H9 (cell line): ENCODE measurements around the gene ZNF664. TPM values are rescaled to one million over a fixed set of nuclear protein-coding genes. Genes with fewer than 3 reads are reported as not detected.

ENCODE experiments used
- DNase-seq: peaks from one replicate; pipeline ENCODE4 v3.0.0-alpha.2; 2017
- H2AFZ ChIP-seq: one replicate; pipeline ENCODE4 v1.6.1; 2013; ENCODE audit warnings: mild to moderate bottlenecking, low read length, control low read depth, moderate library complexity
- H2AK5ac ChIP-seq: 2 replicates; pipeline ENCODE4 v1.6.1; 2013; ENCODE audit warnings: low read length, control low read depth, mixed read lengths; ENCODE audit not compliant: insufficient read length
- H2BK120ac ChIP-seq: one replicate; pipeline ENCODE4 v1.6.1; 2013; ENCODE audit warnings: low read depth, mild to moderate bottlenecking, low read length, control low read depth, inconsistent platforms; ENCODE audit not compliant: poor library complexity, severe bottlenecking
- H2BK12ac ChIP-seq: 2 replicates; pipeline ENCODE4 v1.6.1; 2013; ENCODE audit warnings: low read length, control low read depth, mixed read lengths, low read depth; ENCODE audit not compliant: insufficient read length
- H2BK15ac ChIP-seq: 2 replicates; pipeline ENCODE4 v1.6.1; 2013; ENCODE audit warnings: low read depth, low read length, control low read depth
- H2BK20ac ChIP-seq: one replicate; pipeline ENCODE4 v1.6.1; 2013; ENCODE audit warnings: low read depth, mild to moderate bottlenecking, low read length, control low read depth, inconsistent platforms; ENCODE audit not compliant: poor library complexity, severe bottlenecking
- H2BK5ac ChIP-seq: 2 replicates; pipeline ENCODE4 v1.6.1; 2013; ENCODE audit warnings: low read length, control low read depth, mixed read lengths; ENCODE audit not compliant: insufficient read length
- H3K14ac ChIP-seq: 2 replicates; pipeline ENCODE4 v1.6.1; 2013; ENCODE audit warnings: low read length, control low read depth; ENCODE audit not compliant: insufficient read depth
- H3K18ac ChIP-seq: 2 replicates; pipeline ENCODE4 v1.6.1; 2013; ENCODE audit warnings: low read depth, mild to moderate bottlenecking, mixed read lengths, low read length, control low read depth; ENCODE audit not compliant: insufficient read length
- H3K23ac ChIP-seq: 2 replicates; pipeline ENCODE4 v1.6.1; 2013; ENCODE audit warnings: low read length, control low read depth, mixed read lengths, low read depth; ENCODE audit not compliant: insufficient read length
- H3K23me2 ChIP-seq: 2 replicates; pipeline ENCODE4 v1.6.1; 2013; ENCODE audit warnings: low read depth, mild to moderate bottlenecking, mixed read lengths, low read length, control low read depth; ENCODE audit not compliant: insufficient read length, poor library complexity, severe bottlenecking
- H3K27ac ChIP-seq: 2 replicates; pipeline ENCODE4 v1.5.1; 2013; ENCODE audit warnings: low read length, control low read depth, mixed read lengths, low read depth; ENCODE audit not compliant: insufficient read length
- H3K27me3 ChIP-seq: 2 replicates; pipeline ENCODE4 v1.6.1; 2013; ENCODE audit warnings: low read length, control low read depth, inconsistent platforms; ENCODE audit not compliant: insufficient read depth
- H3K4ac ChIP-seq: 2 replicates; pipeline ENCODE4 v1.6.1; 2013; ENCODE audit warnings: low read depth, mild to moderate bottlenecking, control low read depth, inconsistent platforms, low read length, moderate library complexity
- H3K4me1 ChIP-seq: 2 replicates; pipeline ENCODE4 v1.6.1; 2013; ENCODE audit warnings: low read length, control low read depth, inconsistent platforms; ENCODE audit not compliant: insufficient read depth
- H3K4me2 ChIP-seq: 2 replicates; pipeline ENCODE4 v1.6.1; 2013; ENCODE audit warnings: low read length, control low read depth, mixed read lengths; ENCODE audit not compliant: insufficient read length, insufficient read depth
- H3K56ac ChIP-seq: 2 replicates; pipeline ENCODE4 v1.6.1; 2013; ENCODE audit warnings: low read depth, mild to moderate bottlenecking, mixed read lengths, low read length, control low read depth; ENCODE audit not compliant: insufficient read length
- H3K79me1 ChIP-seq: 2 replicates; pipeline ENCODE4 v1.6.1; 2013; ENCODE audit warnings: low read depth, mild to moderate bottlenecking, moderate library complexity, low read length, control low read depth, inconsistent platforms; ENCODE audit not compliant: insufficient read depth, poor library complexity, severe bottlenecking
- H3K79me2 ChIP-seq: 2 replicates; pipeline ENCODE4 v1.6.1; 2013; ENCODE audit warnings: low read length, control low read depth, inconsistent platforms; ENCODE audit not compliant: insufficient read depth
- H3K9ac ChIP-seq: 2 replicates; pipeline ENCODE4 v1.6.1; 2013; ENCODE audit warnings: low read length, control low read depth, mixed read lengths; ENCODE audit not compliant: insufficient read length; ENCODE audit errors: extremely low read depth
- H3K9me3 ChIP-seq: one replicate; pipeline ENCODE4 v1.6.1; 2013; ENCODE audit warnings: low read depth, low read length, inconsistent platforms; ENCODE audit not compliant: control insufficient read depth
- H3T11ph ChIP-seq: one replicate; pipeline ENCODE4 v1.6.1; 2013; ENCODE audit warnings: mild to moderate bottlenecking, low read length, control low read depth, inconsistent platforms
- H4K20me1 ChIP-seq: one replicate; pipeline ENCODE4 v1.6.1; 2013; ENCODE audit not compliant: control insufficient read depth, insufficient read length, insufficient read depth
- H4K5ac ChIP-seq: 2 replicates; pipeline ENCODE4 v1.6.1; 2013; ENCODE audit warnings: low read depth, mild to moderate bottlenecking, mixed read lengths, low read length, control low read depth; ENCODE audit not compliant: insufficient read length
- H4K8ac ChIP-seq: replicated peaks from 2 replicates; pipeline ENCODE4 v1.6.1; 2013; ENCODE audit warnings: low read length, control low read depth, mixed read lengths, low read depth; ENCODE audit not compliant: insufficient read length
- H4K91ac ChIP-seq: 2 replicates; pipeline ENCODE4 v1.6.1; 2013; ENCODE audit warnings: low read depth, mild to moderate bottlenecking, moderate library complexity, mixed read lengths, low read length, control low read depth; ENCODE audit not compliant: insufficient read length
- H3K27ac Mint-ChIP-seq, 3 experiments: 2 replicates in 2 of 3; 3 replicates in 1 of 3; pipeline ENCODE4 v1.8.0; 2020 to 2021; ENCODE audit warnings: mixed read lengths in 3 of 3, mild to moderate bottlenecking in 1 of 3, moderate library complexity in 1 of 3
- H3K27me3 Mint-ChIP-seq: 2 replicates; pipeline ENCODE4 v1.8.0; 2021; ENCODE audit warnings: low read depth, mild to moderate bottlenecking, moderate library complexity, mixed read lengths
- H3K36me3 Mint-ChIP-seq, 3 experiments: 2 replicates in 2 of 3; 3 replicates in 1 of 3; pipeline ENCODE4 v1.8.0; 2020 to 2021; ENCODE audit warnings: low read depth in 3 of 3, mixed read lengths in 3 of 3; ENCODE audit not compliant: insufficient read depth in 1 of 3
- H3K4me1 Mint-ChIP-seq, 2 experiments: 2 replicates each; pipeline ENCODE4 v1.8.0; 2020; ENCODE audit warnings: mixed read lengths in 2 of 2
- H3K4me3 Mint-ChIP-seq, 2 experiments: 2 replicates in 1 of 2; 3 replicates in 1 of 2; pipeline ENCODE4 v1.8.0; 2020 to 2021; ENCODE audit warnings: mild to moderate bottlenecking in 2 of 2, mixed read lengths in 2 of 2, moderate library complexity in 1 of 2
- H3K9me3 Mint-ChIP-seq, 2 experiments: 2 replicates in 1 of 2; 3 replicates in 1 of 2; pipeline ENCODE4 v1.8.0; 2020; ENCODE audit warnings: mild to moderate bottlenecking in 2 of 2, mixed read lengths in 2 of 2, moderate library complexity in 1 of 2
- WGBS: extraction: QIAGEN DNeasy Blood & Tissue Kit; methylation state at CpG from one replicate; pipeline ENCODE4 v1.1.7; 2013; ENCODE audit warnings: missing lambda C conversion rate, low lambda C conversion rate, mixed read lengths; ENCODE audit not compliant: insufficient read length; ENCODE audit errors: extremely low coverage; 5-methylcytosine and 5-hydroxymethylcytosine counted together
- total RNA-seq: library from RNA; stranded (reverse); gene quantifications from 2 replicates; pipeline ENCODE4 v1.2.1, GENCODE V29; 2021
- TF ChIP-seq, protein P1 (sequence below): fragments of 200-600 bp; sonication (generic); conservative IDR thresholded peaks from 3 replicates; pipeline ENCODE4 v1.8.0; 2021; ENCODE audit warnings: antibody characterized with exemption, mild to moderate bottlenecking

ZNF664 gene
- total RNA-seq, 1 experiment from 2014 or later, result 29.5 TPM

DNA sequence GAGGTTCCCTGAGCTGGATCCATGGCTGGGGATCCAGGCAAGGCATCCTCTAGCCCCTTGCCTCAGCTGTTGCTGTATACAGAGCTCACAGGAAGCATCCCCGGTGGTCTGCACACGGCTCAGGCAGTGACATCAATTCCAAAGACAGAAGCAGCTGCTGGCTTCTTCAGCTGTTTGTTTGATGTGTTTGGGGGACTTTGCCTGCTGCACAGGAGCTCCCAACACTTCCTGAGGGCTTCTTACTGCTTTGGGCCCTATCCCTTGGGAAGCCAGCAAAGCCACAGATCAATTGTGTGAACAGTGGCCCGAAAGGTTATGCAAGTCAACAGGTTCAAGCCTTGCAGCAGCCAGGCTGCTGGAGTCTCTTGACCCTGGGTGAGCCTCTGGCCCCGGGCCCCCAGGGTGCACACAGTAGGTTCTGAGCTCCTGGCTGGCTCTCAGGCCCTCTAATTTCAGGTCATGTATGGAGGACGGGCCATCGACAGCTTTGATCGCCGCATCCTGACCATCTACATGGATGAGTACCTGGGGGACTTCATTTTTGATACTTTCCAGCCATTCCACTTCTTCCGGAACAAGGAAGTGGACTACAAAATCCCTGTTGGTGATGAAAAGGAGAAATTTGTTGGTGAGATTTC, 43.0 kb upstream of the ZNF664 start:
- Histone ChIP-seq H3K23ac (no peak overlapping the region), H2BK15ac (no peak overlapping the region), H2BK5ac (no peak overlapping the region), H3K14ac (no peak overlapping the region; the same call in 1 of the 2 replicates), H3K4ac (no peak overlapping the region), H3K18ac (no peak overlapping the region), H4K20me1 (no peaks in the 10 kb centered on the region), H3K4me1 (no peaks in the 10 kb centered on the region), H3K79me2 (no peaks in the 10 kb centered on the region), H2AK5ac (no peak overlapping the region), H3K4me2 (no peak overlapping the region), H2BK20ac (no peak overlapping the region), H4K91ac (no peak overlapping the region), H3K56ac (no peak overlapping the region), H4K5ac (no peak overlapping the region), H3K9ac (no peak overlapping the region), H2BK120ac (no peak overlapping the region), H3K27ac (no peak overlapping the region), H3K9me3 (no peaks in the 10 kb centered on the region), H2AFZ (no peak overlapping the region), H4K8ac (no peak overlapping the region), H2BK12ac (no peak overlapping the region), H3T11ph (no peak overlapping the region), H3K23me2 (no peaks in the 10 kb centered on the region), H3K27me3 (no peaks in the 10 kb centered on the region; the same call in 1 of the 2 replicates), H3K79me1 (no peaks in the 10 kb centered on the region)
- Mint-ChIP-seq H3K4me1 (no peaks in the 10 kb centered on the region), H3K36me3 (no peaks in the 10 kb centered on the region), H3K27ac (no peak overlapping the region), H3K27me3 (peaks cover 94% of the 10 kb centered on the region), H3K4me3 (no peak overlapping the region), H3K9me3 (no peaks in the 10 kb centered on the region)
- WGBS, result no CpG with 5 or more reads among the region's 9 CpGs
- TF ChIP-seq, protein P1, sequence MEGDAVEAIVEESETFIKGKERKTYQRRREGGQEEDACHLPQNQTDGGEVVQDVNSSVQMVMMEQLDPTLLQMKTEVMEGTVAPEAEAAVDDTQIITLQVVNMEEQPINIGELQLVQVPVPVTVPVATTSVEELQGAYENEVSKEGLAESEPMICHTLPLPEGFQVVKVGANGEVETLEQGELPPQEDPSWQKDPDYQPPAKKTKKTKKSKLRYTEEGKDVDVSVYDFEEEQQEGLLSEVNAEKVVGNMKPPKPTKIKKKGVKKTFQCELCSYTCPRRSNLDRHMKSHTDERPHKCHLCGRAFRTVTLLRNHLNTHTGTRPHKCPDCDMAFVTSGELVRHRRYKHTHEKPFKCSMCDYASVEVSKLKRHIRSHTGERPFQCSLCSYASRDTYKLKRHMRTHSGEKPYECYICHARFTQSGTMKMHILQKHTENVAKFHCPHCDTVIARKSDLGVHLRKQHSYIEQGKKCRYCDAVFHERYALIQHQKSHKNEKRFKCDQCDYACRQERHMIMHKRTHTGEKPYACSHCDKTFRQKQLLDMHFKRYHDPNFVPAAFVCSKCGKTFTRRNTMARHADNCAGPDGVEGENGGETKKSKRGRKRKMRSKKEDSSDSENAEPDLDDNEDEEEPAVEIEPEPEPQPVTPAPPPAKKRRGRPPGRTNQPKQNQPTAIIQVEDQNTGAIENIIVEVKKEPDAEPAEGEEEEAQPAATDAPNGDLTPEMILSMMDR, result no peak
- DNase-seq, result no peak
